Measurements from ENCODE around the gene ABI3.
A peak's percentile ranks its signal among the peaks of the same experiment; 100 is the strongest.

Gene ABI3

GRCh38 chr17:49197346-49197998 lies 13.0 kb upstream of the ABI3 start:
- peak; percentile 11 for DNase-seq (ENCODE audit: low read depth)

- no peak for DNase-seq (ENCODE audit: low read depth)
Measured at GRCh38 chr17:49198211-49198610, 12.3 kb upstream of the ABI3 start.

GRCh38 chr17:49200423-49201083 lies 10.0 kb upstream of the ABI3 start:
- no peak for DNase-seq (ENCODE audit: low read depth)

- peak; percentile 84 for DNase-seq (ENCODE audit: low read depth)
Measured at GRCh38 chr17:49201481-49201927, 9.0 kb upstream of the ABI3 start.

GRCh38 chr17:49203796-49204195 lies 6.7 kb upstream of the ABI3 start:
- no peak for DNase-seq (ENCODE audit: low read depth)

- peak; percentile 35 for DNase-seq (ENCODE audit: low read depth)
Measured at GRCh38 chr17:49204516-49204915, 6.0 kb upstream of the ABI3 start.

- peak; percentile 47 for DNase-seq (ENCODE audit: low read depth)
Measured at GRCh38 chr17:49209061-49209571, 1.4 kb upstream of the ABI3 start.

GRCh38 chr17:49213399-49213798 lies 2.9 kb downstream of the ABI3 start:
- DNase-seq (ENCODE audit: low read depth) = no peak

GRCh38 chr17:49213847-49214246 lies 3.3 kb downstream of the ABI3 start:
- DNase-seq (ENCODE audit: low read depth) = no peak

- DNase-seq (ENCODE audit: low read depth) = peak; percentile 21
Measured at GRCh38 chr17:49214676-49215360, 4.3 kb downstream of the ABI3 start.

- no peak for DNase-seq (ENCODE audit: low read depth)
Measured at GRCh38 chr17:49216482-49216881, 6.0 kb downstream of the ABI3 start.

GRCh38 chr17:49216953-49217650 lies 6.6 kb downstream of the ABI3 start:
- DNase-seq (ENCODE audit: low read depth) = no peak

GRCh38 chr17:49217651-49218413 lies 7.3 kb downstream of the ABI3 start:
- DNase-seq (ENCODE audit: low read depth) = no peak

- DNase-seq (ENCODE audit: low read depth) = no peak
Measured at GRCh38 chr17:49218941-49219913, 8.7 kb downstream of the ABI3 start.

- no peak for DNase-seq (ENCODE audit: low read depth)
Measured at GRCh38 chr17:49219987-49220386, 9.5 kb downstream of the ABI3 start.

- no peak for DNase-seq (ENCODE audit: low read depth)
Measured at GRCh38 chr17:49223168-49223516, 12.6 kb downstream of the ABI3 start.

GRCh38 chr17:49223517-49224197 lies 13.2 kb downstream of the ABI3 start:
- DNase-seq (ENCODE audit: low read depth) = peak; percentile 45

- no peak for DNase-seq (ENCODE audit: low read depth)
Measured at GRCh38 chr17:49224198-49224996, 13.9 kb downstream of the ABI3 start.

GRCh38 chr17:49224997-49225337 lies 14.5 kb downstream of the ABI3 start:
- DNase-seq (ENCODE audit: low read depth) = no peak
